Mesothelial cell of epicardium (in vitro differentiated cells): ENCODE results near the gene SCGB1D4. TPM values are rescaled to one million over a fixed set of nuclear protein-coding genes. Genes with fewer than 3 reads are reported as not detected.
A peak's percentile ranks its signal among the peaks of the same experiment; 100 is the strongest.
"Not testable (repeated sequence)": the region's sequence is repeated elsewhere in the genome, so short reads cannot be mapped to it uniquely, and the experiment has no call there.

Experiments
- DNase-seq, 2 experiments: peaks; one replicate each; pipeline ENCODE4 v3.0.0; 2021; ENCODE audit warnings: low spot score in 2 of 2; ENCODE audit not compliant: unreplicated experiment in 2 of 2
- H3K27ac Mint-ChIP-seq: 2 replicates; pipeline ENCODE4 v1.8.0; 2021; ENCODE audit warnings: mixed read lengths
- H3K27me3 Mint-ChIP-seq: 2 replicates; pipeline ENCODE4 v1.8.0; 2021; ENCODE audit warnings: low read depth, mixed read lengths
- H3K36me3 Mint-ChIP-seq: 2 replicates; pipeline ENCODE4 v1.8.0; 2021; ENCODE audit warnings: mixed read lengths
- H3K4me1 Mint-ChIP-seq: 2 replicates; pipeline ENCODE4 v1.8.0; 2021; ENCODE audit warnings: mixed read lengths
- H3K4me3 Mint-ChIP-seq: 2 replicates; pipeline ENCODE4 v1.8.0; 2021; ENCODE audit warnings: mild to moderate bottlenecking, moderate library complexity, mixed read lengths
- H3K9me3 Mint-ChIP-seq: 2 replicates; pipeline ENCODE4 v1.8.0; 2021; ENCODE audit warnings: mixed read lengths
- total RNA-seq: library from RNA; stranded (reverse); gene quantifications from 3 replicates; pipeline ENCODE4 v1.2.1, GENCODE V29; 2021
- TF ChIP-seq, protein P1 (sequence below): fragments of 200-600 bp; sonication (generic); IDR thresholded peaks from one replicate; pipeline ENCODE4 v1.5.0; 2021; ENCODE audit warnings: antibody characterized with exemption; ENCODE audit not compliant: unreplicated experiment

The SCGB1D4 gene, protein sequence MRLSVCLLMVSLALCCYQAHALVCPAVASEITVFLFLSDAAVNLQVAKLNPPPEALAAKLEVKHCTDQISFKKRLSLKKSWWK
- not detected in 3 replicates for total RNA-seq

DNA sequence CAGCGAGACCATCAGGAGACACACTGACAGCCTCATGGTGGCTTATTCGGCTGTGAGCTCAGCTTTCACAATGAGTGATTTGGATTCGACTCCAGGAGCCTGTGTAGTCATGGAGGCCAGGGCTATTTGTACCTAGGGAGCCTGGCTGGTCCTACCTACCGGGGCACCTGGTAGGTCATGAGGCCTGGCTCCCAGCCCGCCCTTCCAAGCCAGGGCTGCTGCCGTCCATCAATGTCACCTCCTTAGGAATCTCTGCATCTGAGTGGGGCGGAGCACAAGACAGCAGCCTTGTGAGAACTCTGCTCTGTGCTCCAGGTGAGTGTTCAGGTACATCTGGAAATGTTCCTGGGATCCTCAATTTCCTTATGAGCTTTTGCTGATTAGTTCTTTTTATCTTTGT is at the start of gene SCGB1D4:
Gene SCGB1D4 (minus strand): TSS at position 101 of the 400 bp plus-strand sequence. CDS start 65 bp downstream, at position 36.
- H3K9me3 Mint-ChIP-seq, result no peaks in the 10 kb centered on the region
- peaks cover 16% of the 10 kb centered on the region for H3K27me3 Mint-ChIP-seq
- TF ChIP-seq, protein P1, sequence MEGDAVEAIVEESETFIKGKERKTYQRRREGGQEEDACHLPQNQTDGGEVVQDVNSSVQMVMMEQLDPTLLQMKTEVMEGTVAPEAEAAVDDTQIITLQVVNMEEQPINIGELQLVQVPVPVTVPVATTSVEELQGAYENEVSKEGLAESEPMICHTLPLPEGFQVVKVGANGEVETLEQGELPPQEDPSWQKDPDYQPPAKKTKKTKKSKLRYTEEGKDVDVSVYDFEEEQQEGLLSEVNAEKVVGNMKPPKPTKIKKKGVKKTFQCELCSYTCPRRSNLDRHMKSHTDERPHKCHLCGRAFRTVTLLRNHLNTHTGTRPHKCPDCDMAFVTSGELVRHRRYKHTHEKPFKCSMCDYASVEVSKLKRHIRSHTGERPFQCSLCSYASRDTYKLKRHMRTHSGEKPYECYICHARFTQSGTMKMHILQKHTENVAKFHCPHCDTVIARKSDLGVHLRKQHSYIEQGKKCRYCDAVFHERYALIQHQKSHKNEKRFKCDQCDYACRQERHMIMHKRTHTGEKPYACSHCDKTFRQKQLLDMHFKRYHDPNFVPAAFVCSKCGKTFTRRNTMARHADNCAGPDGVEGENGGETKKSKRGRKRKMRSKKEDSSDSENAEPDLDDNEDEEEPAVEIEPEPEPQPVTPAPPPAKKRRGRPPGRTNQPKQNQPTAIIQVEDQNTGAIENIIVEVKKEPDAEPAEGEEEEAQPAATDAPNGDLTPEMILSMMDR, result no peak
- no peak within 1 kb of the TSS for H3K4me3 Mint-ChIP-seq
- H3K4me1 Mint-ChIP-seq, result no peaks in the 10 kb centered on the region
- H3K27ac Mint-ChIP-seq, result no peak within 1 kb of the TSS
- DNase-seq, result no peak
- H3K36me3 Mint-ChIP-seq, result no peaks in the 10 kb centered on the region

DNA sequence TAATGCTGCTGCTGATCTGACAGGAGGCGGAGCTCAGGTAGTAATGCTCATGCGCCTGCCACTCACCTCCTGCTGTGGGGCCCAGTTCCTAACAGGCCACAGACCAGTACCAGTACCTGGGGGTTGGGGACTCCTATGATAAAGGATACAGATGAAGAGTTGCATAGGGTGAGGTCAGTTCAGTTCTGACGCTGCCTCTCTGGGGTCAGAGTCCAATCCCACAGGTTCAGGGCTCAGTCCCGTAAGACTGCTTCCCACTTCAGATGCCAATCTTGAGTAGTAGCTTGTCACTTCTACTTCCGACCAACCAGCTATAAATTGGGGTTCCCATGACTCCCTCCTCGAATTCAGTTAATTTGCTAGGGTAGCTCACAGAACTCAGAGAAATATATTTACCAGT is 47.0 kb upstream of the SCGB1D4 start:
- no peaks in the 10 kb centered on the region for H3K9me3 Mint-ChIP-seq
- peaks cover 7% of the 10 kb centered on the region for H3K4me1 Mint-ChIP-seq
- H3K27ac Mint-ChIP-seq, result no peak overlapping the region
- H3K36me3 Mint-ChIP-seq, result no peaks in the 10 kb centered on the region
- H3K27me3 Mint-ChIP-seq, result no peaks in the 10 kb centered on the region
- H3K4me3 Mint-ChIP-seq, result no peak overlapping the region
- DNase-seq, result no peak
- TF ChIP-seq, protein P1, result no peak

DNA sequence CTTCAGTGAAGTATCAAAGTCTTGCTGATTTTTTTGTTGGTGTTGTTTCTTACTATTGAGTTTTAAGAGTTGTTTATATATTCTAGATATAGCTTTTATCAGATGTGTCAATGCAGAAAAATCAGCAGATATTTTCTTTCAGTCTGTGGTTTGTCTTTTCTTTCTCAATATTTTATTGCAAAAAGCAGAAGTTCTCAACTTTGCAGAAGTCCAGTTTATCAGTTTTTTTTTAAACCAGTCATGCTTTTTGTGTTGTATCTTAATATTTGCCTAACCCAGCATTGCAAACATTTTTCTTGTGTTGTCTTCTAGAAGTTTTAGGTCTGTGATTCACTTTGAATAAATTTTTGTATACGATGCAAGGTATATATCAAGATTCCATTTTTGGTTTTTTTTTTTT is 45.3 kb upstream of the SCGB1D4 start:
- Mint-ChIP-seq H3K9me3 (no peaks in the 10 kb centered on the region), H3K4me1 (peaks cover 7% of the 10 kb centered on the region), H3K36me3 (no peaks in the 10 kb centered on the region), H3K4me3 (no peak overlapping the region), H3K27ac (no peak overlapping the region), H3K27me3 (no peaks in the 10 kb centered on the region)
- TF ChIP-seq, protein P1, result no peak
- DNase-seq, result no peak

DNA sequence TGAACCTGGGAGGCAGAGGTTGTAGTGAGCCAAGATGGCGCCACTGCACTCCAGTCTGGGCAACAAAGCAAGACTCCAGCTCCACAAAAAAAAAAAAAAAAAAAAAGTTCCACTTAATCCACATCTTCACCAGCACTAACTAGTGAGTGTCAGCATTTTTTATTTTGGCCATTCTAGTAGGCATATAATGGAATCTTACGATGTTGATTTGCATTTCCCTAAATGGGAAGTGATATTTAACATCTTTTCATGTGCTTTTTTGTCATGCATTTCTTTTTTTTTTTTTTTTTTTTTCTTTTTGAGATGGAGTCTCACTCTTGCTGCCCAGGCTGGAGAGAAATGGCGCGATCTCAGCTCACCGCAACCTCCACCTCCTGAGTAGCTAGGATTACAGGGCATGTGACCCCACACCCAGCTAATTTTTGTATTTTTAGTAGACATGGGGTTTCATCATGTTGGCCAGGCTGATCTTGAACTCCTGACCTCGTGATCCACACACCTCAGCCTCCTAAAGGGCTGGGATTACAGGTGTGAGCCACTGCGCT is 44.8 kb upstream of the SCGB1D4 start:
- H3K27ac Mint-ChIP-seq, H3K9me3 Mint-ChIP-seq, DNase-seq, H3K36me3 Mint-ChIP-seq, H3K4me3 Mint-ChIP-seq, H3K4me1 Mint-ChIP-seq, H3K27me3 Mint-ChIP-seq: not testable (repeated sequence)

DNA sequence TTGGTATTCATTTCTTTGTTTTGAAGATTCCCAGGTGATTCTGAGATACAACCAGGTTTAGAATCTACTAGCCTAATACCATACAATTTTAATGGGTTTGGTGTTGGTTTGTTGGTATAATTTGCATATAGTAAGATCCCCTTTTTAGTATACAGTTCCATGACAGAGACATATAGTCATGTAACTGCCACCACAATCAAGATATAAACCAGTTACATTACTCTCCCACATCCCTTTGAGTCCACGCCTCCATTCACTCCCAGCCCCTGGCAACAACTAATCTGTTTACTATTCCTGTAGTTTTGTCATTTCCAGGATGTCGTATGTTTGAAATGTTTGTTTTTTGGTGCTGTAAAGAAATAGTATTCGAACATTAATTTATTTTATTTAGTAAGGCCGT is 42.7 kb upstream of the SCGB1D4 start:
- H3K4me3 Mint-ChIP-seq, result no peak overlapping the region
- H3K27ac Mint-ChIP-seq, result no peak overlapping the region
- peaks cover 10% of the 10 kb centered on the region for H3K4me1 Mint-ChIP-seq
- H3K36me3 Mint-ChIP-seq, result no peaks in the 10 kb centered on the region
- no peak for DNase-seq
- peaks cover 14% of the 10 kb centered on the region for H3K27me3 Mint-ChIP-seq
- TF ChIP-seq, protein P1, result no peak
- H3K9me3 Mint-ChIP-seq, result no peaks in the 10 kb centered on the region

DNA sequence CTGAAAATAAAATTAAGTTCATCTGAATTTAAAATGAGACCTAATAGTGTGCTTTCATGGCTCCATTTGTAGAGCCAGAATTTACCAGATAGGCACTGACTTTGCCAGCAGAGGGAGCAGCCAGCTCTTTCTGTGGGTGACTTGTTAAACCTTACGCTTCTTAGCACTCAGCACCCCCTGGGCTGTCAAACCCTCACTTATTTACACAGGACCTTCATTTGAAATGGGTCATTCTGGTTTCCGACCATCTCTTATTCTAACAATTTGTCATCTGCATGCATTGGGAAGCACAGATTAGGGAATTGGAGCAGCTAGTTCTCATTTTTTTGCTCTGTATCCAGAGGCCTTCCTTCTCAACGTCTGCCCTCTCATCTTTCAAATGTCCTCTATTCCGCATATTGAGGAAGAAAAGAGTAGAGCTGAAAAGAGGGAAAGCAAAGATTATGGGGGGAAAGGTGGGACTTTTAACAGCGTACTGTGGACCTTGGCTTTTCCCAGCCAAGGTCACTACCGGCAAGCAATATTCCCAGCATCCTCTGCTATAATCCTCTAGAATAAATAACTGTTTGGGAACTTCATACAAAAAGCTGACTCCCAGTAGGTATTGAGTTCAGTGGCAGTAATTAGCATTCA is 41.5 kb upstream of the SCGB1D4 start:
- H3K27ac Mint-ChIP-seq, result no peak overlapping the region
- H3K4me3 Mint-ChIP-seq, result no peak overlapping the region
- H3K9me3 Mint-ChIP-seq, result no peaks in the 10 kb centered on the region
- peaks cover 26% of the 10 kb centered on the region for H3K27me3 Mint-ChIP-seq
- DNase-seq, result peak in 1 of 2 experiments; percentile 40
- no peaks in the 10 kb centered on the region for H3K36me3 Mint-ChIP-seq
- TF ChIP-seq, protein P1, result peak; percentile 46
- peaks cover 6% of the 10 kb centered on the region for H3K4me1 Mint-ChIP-seq
